ENCODE data around the gene C1QTNF8.

GRCh38 chr16:1067629-1068028, 28.4 kb downstream of the C1QTNF8 start:
- TF ChIP-seq POLR2AphosphoS5 (IDR thresholded peaks at IDR 0.05; ENCODE audit: low read depth, low read length) (no peak), TAF1 (IDR thresholded peaks at IDR 0.05; ENCODE audit: borderline replicate concordance, low read depth, low read length) (no peak), POLR2A (IDR thresholded peaks at IDR 0.05; ENCODE audit: low read depth, low read length) (no peak)

Data from GM12892 (cell line).